Ishikawa (cell line): ENCODE data around the gene TIMM50.

ENCODE experiments used
- CEBPB ChIP-seq: IDR thresholded peaks from 2 replicates; pipeline ENCODE4 v1.6.1; 2012
- CREB1 ChIP-seq: IDR thresholded peaks from 2 replicates; pipeline ENCODE4 v1.6.1; 2012; ENCODE audit warnings: low read depth
- EGR1 ChIP-seq: IDR thresholded peaks from 2 replicates; pipeline ENCODE4 v1.6.1; 2012
- EP300 ChIP-seq: IDR thresholded peaks from 2 replicates; pipeline ENCODE4 v1.6.1; 2012; ENCODE audit warnings: borderline replicate concordance
- FOXM1 ChIP-seq: IDR thresholded peaks from 2 replicates; pipeline ENCODE4 v1.6.1; 2012; ENCODE audit warnings: low read depth, borderline replicate concordance
- RAD21 ChIP-seq: IDR thresholded peaks from 2 replicates; pipeline ENCODE4 v1.6.1; 2012; ENCODE audit warnings: low read depth
- TAF1 ChIP-seq: IDR thresholded peaks from 2 replicates; pipeline ENCODE4 v1.6.1; 2012; ENCODE audit warnings: low read depth, mild to moderate bottlenecking
- TEAD4 ChIP-seq: IDR thresholded peaks from 2 replicates; pipeline ENCODE4 v1.6.1; 2012
- YY1 ChIP-seq: IDR thresholded peaks from 2 replicates; pipeline ENCODE4 v1.6.1; 2012; ENCODE audit warnings: low read depth
- ZBTB7A ChIP-seq: IDR thresholded peaks from 2 replicates; pipeline ENCODE4 v1.6.1; 2012; ENCODE audit warnings: low read depth
- TF ChIP-seq, protein P1 (sequence below): IDR thresholded peaks from 2 replicates; pipeline ENCODE4 v1.6.1; 2012
- TF ChIP-seq, protein P2 (sequence below): IDR thresholded peaks from 2 replicates; pipeline ENCODE4 v1.6.1; 2012; ENCODE audit warnings: low read depth, mild to moderate bottlenecking

DNA sequence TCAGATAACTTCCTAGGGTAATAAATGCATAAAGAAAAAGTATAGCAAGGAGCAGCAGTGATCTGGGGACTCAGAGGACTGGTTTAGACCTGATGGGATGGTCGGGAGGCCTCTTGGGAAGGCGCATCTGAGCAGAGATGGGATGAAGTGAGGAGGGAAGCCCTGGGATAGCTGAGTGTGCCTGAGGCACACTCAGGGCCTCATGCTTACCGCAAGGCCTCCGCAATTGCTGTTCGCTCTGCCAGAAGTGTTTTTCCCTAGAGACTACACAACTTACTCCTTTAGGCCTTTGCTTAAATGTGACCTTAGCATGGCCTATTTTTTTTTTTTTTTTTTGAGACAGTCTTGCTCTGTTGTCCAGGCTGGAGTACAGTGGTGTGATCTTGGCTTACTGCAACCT lies 14.0 kb downstream of the TIMM50 start:
- no peak for TF ChIP-seq EP300
- TF ChIP-seq, protein P1, sequence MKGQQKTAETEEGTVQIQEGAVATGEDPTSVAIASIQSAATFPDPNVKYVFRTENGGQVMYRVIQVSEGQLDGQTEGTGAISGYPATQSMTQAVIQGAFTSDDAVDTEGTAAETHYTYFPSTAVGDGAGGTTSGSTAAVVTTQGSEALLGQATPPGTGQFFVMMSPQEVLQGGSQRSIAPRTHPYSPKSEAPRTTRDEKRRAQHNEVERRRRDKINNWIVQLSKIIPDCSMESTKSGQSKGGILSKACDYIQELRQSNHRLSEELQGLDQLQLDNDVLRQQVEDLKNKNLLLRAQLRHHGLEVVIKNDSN = no peak
- no peak for TF ChIP-seq ZBTB7A
- no peak for TF ChIP-seq EGR1
- TF ChIP-seq CREB1 = no peak
- no peak for TF ChIP-seq FOXM1
- TF ChIP-seq CEBPB = no peak
- no peak for TF ChIP-seq YY1
- TF ChIP-seq TAF1 = no peak
- no peak for TF ChIP-seq TEAD4
- no peak for TF ChIP-seq RAD21
- TF ChIP-seq, protein P2, sequence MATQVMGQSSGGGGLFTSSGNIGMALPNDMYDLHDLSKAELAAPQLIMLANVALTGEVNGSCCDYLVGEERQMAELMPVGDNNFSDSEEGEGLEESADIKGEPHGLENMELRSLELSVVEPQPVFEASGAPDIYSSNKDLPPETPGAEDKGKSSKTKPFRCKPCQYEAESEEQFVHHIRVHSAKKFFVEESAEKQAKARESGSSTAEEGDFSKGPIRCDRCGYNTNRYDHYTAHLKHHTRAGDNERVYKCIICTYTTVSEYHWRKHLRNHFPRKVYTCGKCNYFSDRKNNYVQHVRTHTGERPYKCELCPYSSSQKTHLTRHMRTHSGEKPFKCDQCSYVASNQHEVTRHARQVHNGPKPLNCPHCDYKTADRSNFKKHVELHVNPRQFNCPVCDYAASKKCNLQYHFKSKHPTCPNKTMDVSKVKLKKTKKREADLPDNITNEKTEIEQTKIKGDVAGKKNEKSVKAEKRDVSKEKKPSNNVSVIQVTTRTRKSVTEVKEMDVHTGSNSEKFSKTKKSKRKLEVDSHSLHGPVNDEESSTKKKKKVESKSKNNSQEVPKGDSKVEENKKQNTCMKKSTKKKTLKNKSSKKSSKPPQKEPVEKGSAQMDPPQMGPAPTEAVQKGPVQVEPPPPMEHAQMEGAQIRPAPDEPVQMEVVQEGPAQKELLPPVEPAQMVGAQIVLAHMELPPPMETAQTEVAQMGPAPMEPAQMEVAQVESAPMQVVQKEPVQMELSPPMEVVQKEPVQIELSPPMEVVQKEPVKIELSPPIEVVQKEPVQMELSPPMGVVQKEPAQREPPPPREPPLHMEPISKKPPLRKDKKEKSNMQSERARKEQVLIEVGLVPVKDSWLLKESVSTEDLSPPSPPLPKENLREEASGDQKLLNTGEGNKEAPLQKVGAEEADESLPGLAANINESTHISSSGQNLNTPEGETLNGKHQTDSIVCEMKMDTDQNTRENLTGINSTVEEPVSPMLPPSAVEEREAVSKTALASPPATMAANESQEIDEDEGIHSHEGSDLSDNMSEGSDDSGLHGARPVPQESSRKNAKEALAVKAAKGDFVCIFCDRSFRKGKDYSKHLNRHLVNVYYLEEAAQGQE = no peak
